GM12873 (cell line): ENCODE measurements around the gene SYNC.

Experiments used
- CTCF ChIP-seq: IDR thresholded peaks from 2 replicates; pipeline ENCODE4 v1.5.1; 2012; ENCODE audit warnings: low read depth, mild to moderate bottlenecking, moderate library complexity, low read length, control low read depth; ENCODE audit not compliant: insufficient read depth; ENCODE audit errors: missing control alignments

The SYNC gene

GRCh38 chr1:32702599-32703478, at the start of gene SYNC:
SYNC (minus strand) TSS chr1:32702770; CDS start chr1:32702660, 110 bp downstream.
- no peak for TF ChIP-seq CTCF

GRCh38 chr1:32749771-32750170, 47.2 kb upstream of the SYNC start:
- TF ChIP-seq CTCF, result no peak

GRCh38 chr1:32749332-32749731, 46.8 kb upstream of the SYNC start:
- no peak for TF ChIP-seq CTCF

GRCh38 chr1:32748926-32749325, 46.4 kb upstream of the SYNC start:
- TF ChIP-seq CTCF, result no peak

- TF ChIP-seq CTCF, result no peak
Observed at GRCh38 chr1:32748348-32748747, 45.8 kb upstream of the SYNC start.

GRCh38 chr1:32746130-32746529, 43.6 kb upstream of the SYNC start:
- TF ChIP-seq CTCF, result no peak

GRCh38 chr1:32744071-32744425, 41.5 kb upstream of the SYNC start:
- no peak for TF ChIP-seq CTCF
